GM21423 (cell line): Measurements from ENCODE around the gene METAP1D.

Experiments
- ATAC-seq: cut with Tn5 transposase; IDR thresholded peaks from one replicate; pipeline ENCODE4 v1.9.1; 2021; ENCODE audit warnings: mild to moderate bottlenecking, moderate library complexity; ENCODE audit not compliant: unreplicated experiment

The METAP1D gene

DNA sequence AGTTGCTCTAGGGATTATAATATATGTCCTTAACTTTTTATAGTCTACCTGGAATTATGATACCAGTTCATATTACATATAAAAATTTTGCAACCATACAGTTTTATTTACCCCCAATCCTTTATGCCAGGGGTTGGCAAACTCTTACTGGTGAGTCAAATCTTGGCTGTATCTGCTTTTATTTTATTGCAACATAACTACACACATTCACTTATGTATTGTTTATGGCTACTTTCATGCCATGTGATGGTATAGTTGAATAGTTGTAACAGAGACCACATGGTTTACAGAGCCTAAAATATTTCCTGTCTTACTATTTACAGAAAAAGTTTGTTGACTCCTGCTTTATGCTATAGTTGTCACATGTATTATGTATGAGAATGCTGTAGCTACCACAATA is 128.7 kb downstream of the METAP1D start:
- no peak for ATAC-seq

DNA sequence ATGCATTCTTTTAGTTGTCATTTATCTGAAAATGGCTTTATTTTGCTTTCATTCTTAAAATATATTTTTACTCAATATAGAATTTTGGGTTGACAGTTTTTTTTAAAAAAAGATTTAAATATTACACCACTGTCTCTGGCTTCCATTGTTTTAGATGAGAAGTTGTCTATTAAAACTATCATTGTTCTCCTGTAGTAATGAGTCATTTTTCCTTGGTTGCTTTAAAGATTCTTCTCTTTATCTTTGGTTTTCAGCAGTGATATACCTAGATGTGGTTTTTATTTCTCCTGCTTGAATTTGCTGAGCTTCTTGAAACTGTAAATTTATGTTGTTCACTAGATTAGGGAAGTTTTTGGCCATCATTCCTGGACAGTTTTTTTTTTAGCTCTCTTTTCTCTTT is 129.7 kb downstream of the METAP1D start:
- no peak for ATAC-seq
